ENCODE measurements around the gene TTC12.

The TTC12 gene

DNA sequence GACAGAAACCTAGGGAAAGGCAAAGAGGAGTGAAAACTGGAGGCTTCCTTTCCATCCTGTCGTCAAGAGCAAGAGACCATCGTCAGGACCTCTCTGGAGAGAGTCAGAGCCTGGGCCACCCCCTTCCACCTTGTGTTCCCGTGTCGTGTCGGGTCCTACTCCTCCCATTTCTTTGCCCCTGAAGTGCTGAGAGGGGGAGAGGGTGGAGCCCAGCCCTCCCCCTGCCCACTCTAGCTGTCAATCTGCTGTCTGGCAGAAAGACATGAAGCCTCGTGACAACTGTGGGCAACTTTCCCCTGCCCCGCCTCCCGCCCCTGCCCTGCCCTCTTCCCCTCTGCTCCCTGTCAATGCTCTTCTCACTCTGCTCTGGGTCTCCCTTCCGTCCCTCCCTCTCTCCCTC, 93.8 kb downstream of the TTC12 start:
- DNase-seq, result no peak

DNA sequence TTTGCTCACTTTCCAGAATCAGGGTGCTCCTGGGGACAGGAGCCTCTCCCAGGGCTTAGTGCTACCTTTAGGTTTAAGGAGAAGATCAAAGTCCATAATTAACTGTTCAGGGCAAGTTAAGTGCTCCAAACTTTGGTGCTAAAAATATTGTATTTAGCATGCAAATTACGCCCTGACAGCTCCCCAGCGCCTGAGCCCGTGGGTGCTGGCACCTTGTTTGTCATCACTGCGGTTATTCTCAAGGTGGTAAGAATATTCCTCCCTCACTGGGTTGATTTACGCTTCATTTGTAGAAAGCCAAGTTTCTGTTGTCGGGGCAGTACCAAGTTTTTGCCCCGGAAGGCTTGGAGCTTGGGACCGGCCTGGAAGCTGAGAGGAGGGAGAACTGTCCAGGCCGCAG, 94.5 kb downstream of the TTC12 start:
- DNase-seq, result no peak

DNA sequence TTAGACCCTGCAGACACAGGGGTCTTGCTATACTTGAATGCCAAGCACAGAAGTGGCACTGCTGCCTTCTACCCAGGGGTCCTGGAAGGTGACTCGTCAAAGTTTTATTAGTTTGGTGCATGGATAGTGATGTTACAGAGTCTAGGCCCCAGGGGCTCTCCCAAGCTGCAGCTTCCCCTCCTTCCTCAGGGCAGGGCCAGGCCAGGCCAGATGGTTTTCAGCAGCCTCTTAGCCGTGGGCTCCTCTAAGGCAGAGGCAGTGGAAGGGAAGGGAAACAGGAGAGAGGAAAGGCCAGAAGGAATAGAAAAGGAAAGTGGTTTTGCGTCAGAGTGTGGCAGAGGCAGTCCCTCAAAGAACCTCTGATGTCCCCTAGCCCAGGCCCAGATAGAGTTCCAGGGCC, 95.1 kb downstream of the TTC12 start:
- no peak for DNase-seq

DNA sequence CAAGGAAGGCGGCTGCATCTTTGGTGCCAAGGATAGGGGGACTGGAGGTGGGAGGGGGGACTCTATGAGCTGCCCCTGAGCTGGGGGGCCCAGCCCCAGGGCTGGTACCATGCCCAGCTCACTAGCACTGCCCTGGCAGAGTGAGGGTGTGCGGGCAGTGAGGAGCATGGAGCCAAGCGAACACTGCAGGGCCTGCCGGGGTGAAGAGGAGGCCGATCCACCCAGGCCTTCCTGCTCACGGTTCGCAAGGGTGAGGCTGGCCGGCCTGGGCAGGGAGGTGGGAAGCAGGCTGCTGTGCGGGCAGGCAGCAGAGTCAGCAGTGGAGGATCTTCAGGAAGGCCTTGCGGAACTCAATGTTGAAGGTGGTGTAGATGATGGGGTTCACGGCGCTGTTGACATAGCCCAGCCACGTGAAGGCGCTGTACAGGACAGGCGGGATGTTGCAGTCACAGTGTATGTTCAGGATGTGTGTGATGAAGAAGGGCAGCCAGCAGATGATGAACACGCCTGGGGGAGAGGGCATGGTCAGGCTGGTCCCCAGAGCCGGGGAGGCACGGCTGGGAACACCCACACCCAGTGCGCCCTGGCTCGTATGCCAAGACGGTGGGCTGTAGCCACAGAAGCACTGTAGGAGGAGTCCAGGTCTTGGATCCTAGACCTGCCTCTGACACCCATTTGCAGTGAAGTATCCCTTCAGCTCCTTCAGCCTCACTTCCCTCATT, 96.2 kb downstream of the TTC12 start:
- no peak for DNase-seq

DNA sequence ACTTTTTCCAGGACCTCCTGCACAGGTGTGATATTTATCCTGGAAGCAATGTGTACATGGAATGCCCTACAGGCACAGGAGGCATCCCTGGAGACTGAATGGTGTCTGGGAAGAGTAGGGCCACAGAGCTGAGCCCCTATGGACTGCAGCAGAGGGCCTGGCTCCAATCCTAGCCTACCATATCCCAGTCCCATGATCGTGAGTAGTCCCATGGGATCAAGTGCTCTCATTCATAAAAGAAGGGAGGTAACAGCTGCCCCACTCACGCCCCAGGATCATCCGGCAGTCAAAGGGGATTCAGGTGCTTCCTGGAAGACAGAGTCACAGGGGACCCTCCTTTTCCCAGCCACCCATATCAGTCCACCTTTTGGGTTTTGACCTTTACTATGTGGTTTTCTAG, 97.2 kb downstream of the TTC12 start:
- DNase-seq, result no peak

DNA sequence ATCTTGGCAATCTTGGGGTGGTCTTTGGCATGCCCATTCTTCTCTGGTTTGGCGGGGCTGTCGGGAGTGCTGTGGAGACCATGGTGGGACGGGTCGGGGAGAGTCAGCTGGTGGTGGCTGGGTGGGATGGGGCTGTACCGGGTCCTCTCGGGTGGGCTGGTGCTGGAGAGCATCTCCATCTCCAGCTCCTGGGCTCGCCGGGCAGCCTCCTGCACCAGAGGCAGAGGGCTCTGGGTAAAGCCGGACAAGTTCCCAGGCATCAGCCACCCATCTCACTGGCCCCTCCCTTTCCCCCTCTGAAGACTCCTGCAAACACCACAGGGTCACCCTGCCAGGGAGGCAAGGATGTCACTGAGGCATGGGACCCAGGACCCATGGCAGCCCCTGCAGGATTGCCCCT, 98.3 kb downstream of the TTC12 start:
- DNase-seq, result no peak

DNA sequence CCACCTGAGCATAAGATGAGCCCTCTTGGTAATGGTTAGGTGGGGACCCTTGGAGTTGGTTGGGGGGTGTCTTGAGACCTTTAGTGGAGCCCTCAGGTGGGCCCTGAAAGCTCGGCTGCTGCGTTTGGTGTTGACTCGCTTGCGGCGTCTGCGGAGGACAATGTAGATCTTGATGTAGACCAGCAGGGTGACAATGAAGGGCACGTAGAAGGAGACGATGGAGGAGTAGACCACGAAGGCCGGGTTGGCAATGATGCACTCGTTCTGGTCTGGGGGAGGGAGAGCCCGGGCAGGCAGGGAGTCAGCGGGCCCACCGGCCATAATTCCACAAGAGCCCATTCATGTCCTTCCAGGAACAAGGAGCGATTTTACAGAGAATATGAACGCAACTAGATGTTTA, 101.0 kb downstream of the TTC12 start:
- no peak for DNase-seq
